Measurements from ENCODE around the gene GLI1. TPM values are rescaled to one million over a fixed set of nuclear protein-coding genes. Genes with fewer than 3 reads are reported as not detected.

The GLI1 gene
- total RNA-seq, 4 donors from 2014 or later = 0.17 to 0.98 (median 0.84) TPM; not detected in 1

- no peak for DNase-seq (ENCODE audit: extremely low spot score)
- Histone ChIP-seq H3K36me3 (no peaks in the 10 kb centered on the region), H3K4me1 (peaks cover 13 to 20% (median 18%) of the 10 kb centered on the region in 4 donors), H3K27me3 (peaks cover 0 to 83% (median 32%) of the 10 kb centered on the region in 4 donors), H3K4me3 (peak overlapping the region; percentile 46 to 59 (median 50)), H3K9me3 (no peaks in the 10 kb centered on the region), H3K27ac (replicated peaks in 1 of 4) (peak overlapping the region; percentile 28 to 60 (median 35))
- intact Hi-C loops (cut with DNase I) = no loop called here
- TF ChIP-seq CTCF (IDR thresholded peaks at IDR 0.05) (no peak), POLR2A (IDR thresholded peaks at IDR 0.05; ENCODE audit: low read depth) (no peak), EP300 (IDR thresholded peaks at IDR 0.05) (no peak), POLR2AphosphoS5 (IDR thresholded peaks at IDR 0.05) (peak in 1 of 2 donors; percentile 39)
- 64% methylated on average over 11 of the region's 12 CpGs for WGBS
Measured at GRCh38 chr12:57477710-57478681, 18.4 kb downstream of the GLI1 start.

- intact Hi-C loops (cut with DNase I) = no loop called here
- H3K9me3 ChIP-seq = no peaks in the 10 kb centered on the region
- no peak for TF ChIP-seq EP300 (IDR thresholded peaks at IDR 0.05)
- H3K4me3 ChIP-seq = no peak overlapping the region
- no peaks in the 10 kb centered on the region for H3K36me3 ChIP-seq
- H3K4me1 ChIP-seq = peaks cover 13 to 20% (median 18%) of the 10 kb centered on the region in 4 donors
- WGBS = 83% methylated on average over 8 of the region's 10 CpGs
- H3K27ac ChIP-seq (replicated peaks in 1 of 4) = peak overlapping the region in 2 of 4 donors; percentile 15 to 39
- H3K27me3 ChIP-seq = peaks cover 0 to 82% (median 29%) of the 10 kb centered on the region in 4 donors
- DNase-seq (ENCODE audit: extremely low spot score) = no peak
Measured at GRCh38 chr12:57479043-57479375, 19.4 kb downstream of the GLI1 start.

GRCh38 chr12:57479376-57480115 lies 20.0 kb downstream of the GLI1 start, which contains the start of gene ARHGAP9:
ARHGAP9 (minus strand) TSS chr12:57479866; CDS start chr12:57479406, 460 bp downstream.
- no peaks in the 10 kb centered on the region for H3K9me3 ChIP-seq
- intact Hi-C loops (cut with DNase I) = no loop called here
- DNase-seq (ENCODE audit: extremely low spot score) = no peak
- peak within 1 kb of the TSS in 3 of 4 donors; percentile 28 to 60 (median 39) for H3K27ac ChIP-seq (replicated peaks in 1 of 4)
- no peaks in the 10 kb centered on the region for H3K36me3 ChIP-seq
- no peak within 1 kb of the TSS for H3K4me3 ChIP-seq
- TF ChIP-seq POLR2A (IDR thresholded peaks at IDR 0.05; ENCODE audit: low read depth) = no peak
- no peak for TF ChIP-seq CTCF (IDR thresholded peaks at IDR 0.05)
- no peak for TF ChIP-seq POLR2AphosphoS5 (IDR thresholded peaks at IDR 0.05)
- no peak for TF ChIP-seq EP300 (IDR thresholded peaks at IDR 0.05)
- H3K27me3 ChIP-seq = peaks cover 0 to 76% (median 26%) of the 10 kb centered on the region in 4 donors
- 64% methylated on average over 5 of the region's 6 CpGs for WGBS
- H3K4me1 ChIP-seq = peaks cover 13 to 20% (median 18%) of the 10 kb centered on the region in 4 donors

GRCh38 chr12:57481671-57482070 lies 22.1 kb downstream of the GLI1 start:
- TF ChIP-seq POLR2A (IDR thresholded peaks at IDR 0.05; ENCODE audit: low read depth) = no peak
- no peak for TF ChIP-seq CTCF (IDR thresholded peaks at IDR 0.05)
- TF ChIP-seq EP300 (IDR thresholded peaks at IDR 0.05) = no peak
- TF ChIP-seq POLR2AphosphoS5 (IDR thresholded peaks at IDR 0.05) = no peak
- DNase-seq (ENCODE audit: extremely low spot score) = no peak
- Histone ChIP-seq H3K9me3 (no peaks in the 10 kb centered on the region), H3K36me3 (no peaks in the 10 kb centered on the region), H3K27me3 (peaks cover 0 to 55% (median 8%) of the 10 kb centered on the region in 4 donors), H3K4me3 (no peak overlapping the region), H3K4me1 (no peaks in the 10 kb centered on the region), H3K27ac (replicated peaks in 1 of 4) (no peak overlapping the region)
- intact Hi-C loops (cut with DNase I) = no loop called here
- WGBS = 68% methylated on average over 1 of the region's 1 CpG

GRCh38 chr12:57483466-57483865 lies 23.9 kb downstream of the GLI1 start:
- no peak for TF ChIP-seq POLR2A (IDR thresholded peaks at IDR 0.05; ENCODE audit: low read depth)
- TF ChIP-seq EP300 (IDR thresholded peaks at IDR 0.05) = no peak
- TF ChIP-seq POLR2AphosphoS5 (IDR thresholded peaks at IDR 0.05) = no peak
- no peak for TF ChIP-seq CTCF (IDR thresholded peaks at IDR 0.05)
- intact Hi-C loops (cut with DNase I) = no loop called here

More at GRCh38 chr12:57483466-57483865, 23.9 kb downstream of the GLI1 start:
- no peak overlapping the region for H3K4me3 ChIP-seq
- no peaks in the 10 kb centered on the region for H3K36me3 ChIP-seq
- WGBS = 52% methylated on average over 5 of the region's 5 CpGs
- no peak overlapping the region for H3K27ac ChIP-seq (replicated peaks in 1 of 4)
- H3K4me1 ChIP-seq = peaks cover 5 to 8% (median 6%) of the 10 kb centered on the region in 4 donors
- peaks cover 0 to 38% (median 0%) of the 10 kb centered on the region in 4 donors for H3K27me3 ChIP-seq
- H3K9me3 ChIP-seq = no peaks in the 10 kb centered on the region
- DNase-seq (ENCODE audit: extremely low spot score) = no peak

Data from esophagus muscularis mucosa (tissue), 4 donors.